ENCODE measurements around the gene NLGN4Y.

Gene NLGN4Y

GRCh38 chrY:14798010-14798409 lies 273.7 kb downstream of the NLGN4Y start:
- TF ChIP-seq, protein P1, sequence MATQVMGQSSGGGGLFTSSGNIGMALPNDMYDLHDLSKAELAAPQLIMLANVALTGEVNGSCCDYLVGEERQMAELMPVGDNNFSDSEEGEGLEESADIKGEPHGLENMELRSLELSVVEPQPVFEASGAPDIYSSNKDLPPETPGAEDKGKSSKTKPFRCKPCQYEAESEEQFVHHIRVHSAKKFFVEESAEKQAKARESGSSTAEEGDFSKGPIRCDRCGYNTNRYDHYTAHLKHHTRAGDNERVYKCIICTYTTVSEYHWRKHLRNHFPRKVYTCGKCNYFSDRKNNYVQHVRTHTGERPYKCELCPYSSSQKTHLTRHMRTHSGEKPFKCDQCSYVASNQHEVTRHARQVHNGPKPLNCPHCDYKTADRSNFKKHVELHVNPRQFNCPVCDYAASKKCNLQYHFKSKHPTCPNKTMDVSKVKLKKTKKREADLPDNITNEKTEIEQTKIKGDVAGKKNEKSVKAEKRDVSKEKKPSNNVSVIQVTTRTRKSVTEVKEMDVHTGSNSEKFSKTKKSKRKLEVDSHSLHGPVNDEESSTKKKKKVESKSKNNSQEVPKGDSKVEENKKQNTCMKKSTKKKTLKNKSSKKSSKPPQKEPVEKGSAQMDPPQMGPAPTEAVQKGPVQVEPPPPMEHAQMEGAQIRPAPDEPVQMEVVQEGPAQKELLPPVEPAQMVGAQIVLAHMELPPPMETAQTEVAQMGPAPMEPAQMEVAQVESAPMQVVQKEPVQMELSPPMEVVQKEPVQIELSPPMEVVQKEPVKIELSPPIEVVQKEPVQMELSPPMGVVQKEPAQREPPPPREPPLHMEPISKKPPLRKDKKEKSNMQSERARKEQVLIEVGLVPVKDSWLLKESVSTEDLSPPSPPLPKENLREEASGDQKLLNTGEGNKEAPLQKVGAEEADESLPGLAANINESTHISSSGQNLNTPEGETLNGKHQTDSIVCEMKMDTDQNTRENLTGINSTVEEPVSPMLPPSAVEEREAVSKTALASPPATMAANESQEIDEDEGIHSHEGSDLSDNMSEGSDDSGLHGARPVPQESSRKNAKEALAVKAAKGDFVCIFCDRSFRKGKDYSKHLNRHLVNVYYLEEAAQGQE (IDR thresholded peaks at IDR 0.05; ENCODE audit: insufficient replicate concordance, low read depth): no peak
- TF ChIP-seq POLR2AphosphoS5 (IDR thresholded peaks at IDR 0.05; ENCODE audit: low read depth) (no peak), GABPA (IDR thresholded peaks at IDR 0.05; ENCODE audit: low read depth) (no peak), SPI1 (IDR thresholded peaks at IDR 0.05; ENCODE audit: borderline replicate concordance, low read depth) (no peak), CTCF (IDR thresholded peaks at IDR 0.05; ENCODE audit: insufficient read depth, low read length) (no peak)
- no peaks in the 10 kb centered on the region for H3K27me3 ChIP-seq (ENCODE audit: insufficient read depth, poor library complexity, severe bottlenecking)

DNA sequence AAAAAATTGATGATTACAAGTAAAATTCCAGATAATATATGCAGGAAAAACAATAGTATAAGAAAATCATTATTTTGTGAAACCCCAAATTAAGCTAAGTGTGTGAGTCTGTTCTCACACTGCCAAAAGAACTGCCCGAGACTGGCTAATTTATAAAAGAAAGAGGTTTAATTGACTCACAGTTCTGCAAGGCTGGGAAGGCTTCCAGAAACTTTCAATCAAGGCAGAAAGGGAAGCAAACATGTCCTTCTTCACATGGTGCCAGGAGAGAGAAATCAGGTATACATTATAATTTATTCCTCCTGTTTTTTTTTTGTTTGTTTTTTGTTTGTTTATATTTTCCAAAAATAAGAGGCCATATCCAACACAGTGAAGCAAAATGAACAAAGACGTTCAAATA lies 276.8 kb downstream of the NLGN4Y start:
- Histone ChIP-seq H3K27me3 (ENCODE audit: insufficient read depth, poor library complexity, severe bottlenecking) (no peaks in the 10 kb centered on the region), H3K27ac (replicated peaks) (no peak overlapping the region), H3K4me3 (replicated peaks; ENCODE audit: insufficient read depth, low read length) (no peak overlapping the region)
- no peak for DNase-seq (ENCODE audit: low read depth in 1 of 2, low spot score in 1 of 2)
- TF ChIP-seq GABPA (IDR thresholded peaks at IDR 0.05; ENCODE audit: low read depth) (no peak), CTCF (IDR thresholded peaks at IDR 0.05; ENCODE audit: insufficient read depth, low read length) (no peak), SPI1 (IDR thresholded peaks at IDR 0.05; ENCODE audit: borderline replicate concordance, low read depth) (no peak), POLR2AphosphoS5 (IDR thresholded peaks at IDR 0.05; ENCODE audit: low read depth) (no peak)
- TF ChIP-seq, protein P1 (IDR thresholded peaks at IDR 0.05; ENCODE audit: insufficient replicate concordance, low read depth): no peak

More at GRCh38 chrY:14798010-14798409, 273.7 kb downstream of the NLGN4Y start:
- Histone ChIP-seq H3K27ac (replicated peaks) (no peak overlapping the region), H3K4me3 (replicated peaks; ENCODE audit: insufficient read depth, low read length) (no peak overlapping the region)
- DNase-seq (ENCODE audit: low read depth in 1 of 2, low spot score in 1 of 2): no peak

GRCh38 chrY:14802125-14802524 lies 277.8 kb downstream of the NLGN4Y start:
- no peak overlapping the region for H3K27ac ChIP-seq (replicated peaks)
- TF ChIP-seq GABPA (IDR thresholded peaks at IDR 0.05; ENCODE audit: low read depth) (no peak), SPI1 (IDR thresholded peaks at IDR 0.05; ENCODE audit: borderline replicate concordance, low read depth) (no peak), CTCF (IDR thresholded peaks at IDR 0.05; ENCODE audit: insufficient read depth, low read length) (no peak), POLR2AphosphoS5 (IDR thresholded peaks at IDR 0.05; ENCODE audit: low read depth) (no peak)
- TF ChIP-seq, protein P1 (IDR thresholded peaks at IDR 0.05; ENCODE audit: insufficient replicate concordance, low read depth): no peak
- H3K4me3 ChIP-seq (replicated peaks; ENCODE audit: insufficient read depth, low read length): no peak overlapping the region
- no peaks in the 10 kb centered on the region for H3K27me3 ChIP-seq (ENCODE audit: insufficient read depth, poor library complexity, severe bottlenecking)
- no peak for DNase-seq (ENCODE audit: low read depth in 1 of 2, low spot score in 1 of 2)

All from HL-60 (cell line).